NCI-H510A treated with DMSO at 0.1 percent for 48 hours (cell line): Measurements from ENCODE around the gene MSANTD1.

Experiments used
- DNase-seq: peaks from one replicate; lab custom pipeline; 2025; lab: John Stamatoyannopoulos, UW

Gene MSANTD1

GRCh38 chr4:3217266-3217665 is 31.7 kb upstream of the MSANTD1 start:
- no peak for DNase-seq

GRCh38 chr4:3217771-3218170 is 31.2 kb upstream of the MSANTD1 start:
- DNase-seq, result no peak

- no peak for DNase-seq
Observed at GRCh38 chr4:3218824-3219760, 29.9 kb upstream of the MSANTD1 start.

GRCh38 chr4:3219761-3220475 is 29.0 kb upstream of the MSANTD1 start:
- DNase-seq, result no peak

GRCh38 chr4:3220476-3221183 is 28.3 kb upstream of the MSANTD1 start:
- DNase-seq, result no peak

- no peak for DNase-seq
Observed at GRCh38 chr4:3221184-3221494, 27.8 kb upstream of the MSANTD1 start.

- DNase-seq, result no peak
Observed at GRCh38 chr4:3221996-3222395, 27.0 kb upstream of the MSANTD1 start.

- no peak for DNase-seq
Observed at GRCh38 chr4:3223346-3223745, 25.6 kb upstream of the MSANTD1 start.

- DNase-seq, result no peak
Observed at GRCh38 chr4:3223956-3224748, 24.8 kb upstream of the MSANTD1 start.

- no peak for DNase-seq
Observed at GRCh38 chr4:3225071-3225850, 23.7 kb upstream of the MSANTD1 start.

GRCh38 chr4:3225936-3226335 is 23.0 kb upstream of the MSANTD1 start:
- no peak for DNase-seq

GRCh38 chr4:3226467-3226866 is 22.5 kb upstream of the MSANTD1 start:
- no peak for DNase-seq

GRCh38 chr4:3226944-3227343 is 22.0 kb upstream of the MSANTD1 start:
- no peak for DNase-seq

GRCh38 chr4:3227878-3228675 is 20.9 kb upstream of the MSANTD1 start:
- no peak for DNase-seq

- no peak for DNase-seq
Observed at GRCh38 chr4:3228881-3229280, 20.1 kb upstream of the MSANTD1 start.

- no peak for DNase-seq
Observed at GRCh38 chr4:3229328-3229727, 19.6 kb upstream of the MSANTD1 start.

- no peak for DNase-seq
Observed at GRCh38 chr4:3229964-3230363, 19.0 kb upstream of the MSANTD1 start.

- DNase-seq, result no peak
Observed at GRCh38 chr4:3231471-3231870, 17.5 kb upstream of the MSANTD1 start.

GRCh38 chr4:3232001-3232400 is 17.0 kb upstream of the MSANTD1 start:
- DNase-seq, result no peak

GRCh38 chr4:3232871-3233271 is 16.1 kb upstream of the MSANTD1 start:
- DNase-seq, result no peak
